OCI-LY3 (cell line): ENCODE results near the gene PDE10A.

Experiments used
- H2AFZ ChIP-seq: fragments of 200-600, 300-600 bp; shearing (Covaris generic); 2 replicates; pipeline ENCODE4 v1.6.0; 2014; ENCODE audit warnings: antibody characterized with exemption, low read depth, low read length
- H3K27ac ChIP-seq: fragments of 200-600, 300-600 bp; sonication (generic); 2 replicates; pipeline ENCODE4 v1.5.1; 2014; ENCODE audit warnings: mild to moderate bottlenecking, low read length, moderate library complexity, mixed read lengths
- H3K27me3 ChIP-seq: fragments of 200-600, 300-600 bp; sonication (generic); 2 replicates; pipeline ENCODE4 v1.6.1; 2014; ENCODE audit warnings: low read depth, low read length, mixed read lengths
- H3K36me3 ChIP-seq: fragments of 200-600, 300-600 bp; sonication (generic); replicated peaks from 2 replicates; pipeline ENCODE3; 2014; ENCODE audit warnings: low read depth, low read length, mixed read lengths
- H3K4me1 ChIP-seq: fragments of 300-600, 200-600 bp; sonication (generic); 2 replicates; pipeline ENCODE4 v1.6.1; 2014; ENCODE audit warnings: low read length, mixed read lengths
- H3K4me2 ChIP-seq: fragments of 200-600, 300-600 bp; sonication (generic); 2 replicates; pipeline ENCODE4 v1.6.1; 2014; ENCODE audit warnings: low read length, mixed read lengths
- H3K4me3 ChIP-seq: fragments of 300-600, 200-600 bp; sonication (generic); 2 replicates; pipeline ENCODE4 v1.5.1; 2014; ENCODE audit warnings: antibody characterized with exemption, mild to moderate bottlenecking, low read length, moderate library complexity
- H3K79me2 ChIP-seq: fragments of 300-600, 200-600 bp; shearing (Covaris generic); 2 replicates; pipeline ENCODE4 v1.6.1; 2014; ENCODE audit warnings: mild to moderate bottlenecking, low read length, mixed read lengths
- H3K9ac ChIP-seq: fragments of 300-600, 200-600 bp; shearing (Covaris generic); 2 replicates; pipeline ENCODE4 v1.6.0; 2014; ENCODE audit warnings: mild to moderate bottlenecking, low read length, moderate library complexity
- H3K9me3 ChIP-seq: fragments of 200-600, 300-600 bp; shearing (Covaris generic); 2 replicates; pipeline ENCODE4 v1.6.1; 2014; ENCODE audit warnings: low read length, mixed read lengths; ENCODE audit not compliant: insufficient read depth
- H4K20me1 ChIP-seq: fragments of 200-600, 300-600 bp; sonication (generic); 2 replicates; pipeline ENCODE4 v1.6.1; 2016; ENCODE audit warnings: low read length, mixed read lengths; ENCODE audit not compliant: insufficient read depth
- EZH2phosphoT487 ChIP-seq: fragments of 200-600 bp; shearing (Covaris generic); IDR thresholded peaks from 2 replicates; pipeline ENCODE4 v1.6.1; 2018; ENCODE audit warnings: antibody characterized with exemption, mixed run types, low read depth
- TF ChIP-seq, protein P1 (sequence below): fragments of 200-600, 300-600 bp; sonication (generic); IDR thresholded peaks from 2 replicates; pipeline ENCODE4 v1.5.1; 2014; ENCODE audit warnings: antibody characterized with exemption, low read length, low read depth

The PDE10A gene

DNA sequence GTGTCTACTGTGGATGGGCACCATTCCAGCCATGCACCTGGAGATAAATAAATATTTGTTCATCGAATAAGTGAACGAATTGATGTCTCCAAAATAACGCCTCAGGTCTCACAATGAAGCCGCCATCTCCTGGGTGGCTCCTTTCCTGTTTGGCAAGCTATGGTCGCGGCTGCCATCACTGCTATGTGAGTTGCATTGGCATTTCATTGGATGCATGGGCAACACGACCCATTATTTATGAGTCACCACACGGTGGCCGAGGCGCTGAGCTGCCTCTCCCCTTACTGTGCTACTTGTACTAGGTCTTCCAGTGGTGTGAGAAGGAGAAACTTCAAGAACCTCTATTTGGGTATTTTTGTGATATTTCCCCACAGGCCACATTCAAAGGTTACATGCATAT lies 21.3 kb upstream of the PDE10A start:
- no peak for TF ChIP-seq EZH2phosphoT487
- TF ChIP-seq, protein P1, sequence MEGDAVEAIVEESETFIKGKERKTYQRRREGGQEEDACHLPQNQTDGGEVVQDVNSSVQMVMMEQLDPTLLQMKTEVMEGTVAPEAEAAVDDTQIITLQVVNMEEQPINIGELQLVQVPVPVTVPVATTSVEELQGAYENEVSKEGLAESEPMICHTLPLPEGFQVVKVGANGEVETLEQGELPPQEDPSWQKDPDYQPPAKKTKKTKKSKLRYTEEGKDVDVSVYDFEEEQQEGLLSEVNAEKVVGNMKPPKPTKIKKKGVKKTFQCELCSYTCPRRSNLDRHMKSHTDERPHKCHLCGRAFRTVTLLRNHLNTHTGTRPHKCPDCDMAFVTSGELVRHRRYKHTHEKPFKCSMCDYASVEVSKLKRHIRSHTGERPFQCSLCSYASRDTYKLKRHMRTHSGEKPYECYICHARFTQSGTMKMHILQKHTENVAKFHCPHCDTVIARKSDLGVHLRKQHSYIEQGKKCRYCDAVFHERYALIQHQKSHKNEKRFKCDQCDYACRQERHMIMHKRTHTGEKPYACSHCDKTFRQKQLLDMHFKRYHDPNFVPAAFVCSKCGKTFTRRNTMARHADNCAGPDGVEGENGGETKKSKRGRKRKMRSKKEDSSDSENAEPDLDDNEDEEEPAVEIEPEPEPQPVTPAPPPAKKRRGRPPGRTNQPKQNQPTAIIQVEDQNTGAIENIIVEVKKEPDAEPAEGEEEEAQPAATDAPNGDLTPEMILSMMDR = no peak
- Histone ChIP-seq H3K27ac (no peak overlapping the region), H3K79me2 (no peaks in the 10 kb centered on the region), H3K9me3 (no peaks in the 10 kb centered on the region), H3K4me1 (no peaks in the 10 kb centered on the region), H3K27me3 (no peaks in the 10 kb centered on the region), H3K9ac (no peak overlapping the region), H2AFZ (no peak overlapping the region), H3K4me3 (no peak overlapping the region), H4K20me1 (no peaks in the 10 kb centered on the region), H3K4me2 (no peak overlapping the region), H3K36me3 (no peaks in the 10 kb centered on the region)

GRCh38 chr6:165680975-165681374 lies 17.9 kb upstream of the PDE10A start:
- TF ChIP-seq EZH2phosphoT487 = no peak
- TF ChIP-seq, protein P1 = no peak
- H3K27ac ChIP-seq = no peak overlapping the region

GRCh38 chr6:165679326-165679725 lies 16.3 kb upstream of the PDE10A start:
- no peaks in the 10 kb centered on the region for H3K9me3 ChIP-seq
- no peak overlapping the region for H3K4me2 ChIP-seq
- no peaks in the 10 kb centered on the region for H3K36me3 ChIP-seq
- no peaks in the 10 kb centered on the region for H3K4me1 ChIP-seq
- TF ChIP-seq, protein P1 = no peak
- no peak for TF ChIP-seq EZH2phosphoT487
- no peak overlapping the region for H3K9ac ChIP-seq
- H4K20me1 ChIP-seq = no peaks in the 10 kb centered on the region
- no peak overlapping the region for H3K4me3 ChIP-seq
- H2AFZ ChIP-seq = no peak overlapping the region
- H3K79me2 ChIP-seq = no peaks in the 10 kb centered on the region
- no peaks in the 10 kb centered on the region for H3K27me3 ChIP-seq
- H3K27ac ChIP-seq = no peak overlapping the region

More at GRCh38 chr6:165680975-165681374, 17.9 kb upstream of the PDE10A start:
- Histone ChIP-seq H3K79me2 (no peaks in the 10 kb centered on the region), H3K4me2 (no peak overlapping the region), H4K20me1 (no peaks in the 10 kb centered on the region), H3K27me3 (no peaks in the 10 kb centered on the region), H3K4me1 (no peaks in the 10 kb centered on the region), H3K4me3 (no peak overlapping the region), H3K9ac (no peak overlapping the region), H2AFZ (no peak overlapping the region), H3K9me3 (no peaks in the 10 kb centered on the region), H3K36me3 (no peaks in the 10 kb centered on the region)

GRCh38 chr6:165678904-165679303 lies 15.9 kb upstream of the PDE10A start:
- no peaks in the 10 kb centered on the region for H3K4me1 ChIP-seq
- H2AFZ ChIP-seq = no peak overlapping the region
- H3K36me3 ChIP-seq = no peaks in the 10 kb centered on the region
- H3K9me3 ChIP-seq = no peaks in the 10 kb centered on the region
- no peaks in the 10 kb centered on the region for H3K79me2 ChIP-seq
- H3K4me3 ChIP-seq = no peak overlapping the region
- H4K20me1 ChIP-seq = no peaks in the 10 kb centered on the region
- no peak overlapping the region for H3K27ac ChIP-seq
- H3K27me3 ChIP-seq = no peaks in the 10 kb centered on the region
- H3K9ac ChIP-seq = no peak overlapping the region
- no peak overlapping the region for H3K4me2 ChIP-seq
- TF ChIP-seq EZH2phosphoT487 = no peak
- TF ChIP-seq, protein P1 = no peak
